HEK293T (cell line): ENCODE measurements around the gene XBP1.

Experiments used
- ARNT ChIP-seq: fragments of 450-650 bp; IDR thresholded peaks from 2 replicates; pipeline ENCODE4 v1.6.1; 2017; ENCODE audit warnings: mild to moderate bottlenecking
- BHLHE40 ChIP-seq: fragments of 450-650 bp; IDR thresholded peaks from 2 replicates; pipeline ENCODE4 v1.6.1; 2016; ENCODE audit warnings: mild to moderate bottlenecking, moderate library complexity, borderline replicate concordance
- CTBP1 ChIP-seq: fragments of 450-650 bp; IDR thresholded peaks from 2 replicates; pipeline ENCODE4 v1.6.1; 2016; ENCODE audit warnings: borderline replicate concordance
- FOXA1 ChIP-seq: fragments of 450-650 bp; IDR thresholded peaks from 2 replicates; pipeline ENCODE4 v1.6.1; 2016; ENCODE audit warnings: mild to moderate bottlenecking
- FOXK2 ChIP-seq: fragments of 450-650 bp; IDR thresholded peaks from 2 replicates; pipeline ENCODE4 v1.6.1; 2016; ENCODE audit warnings: mild to moderate bottlenecking
- FOXM1 ChIP-seq: fragments of 450-650 bp; IDR thresholded peaks from 2 replicates; pipeline ENCODE4 v1.6.1; 2017; ENCODE audit warnings: mild to moderate bottlenecking, borderline replicate concordance
- L3MBTL2 ChIP-seq: fragments of 450-650 bp; conservative IDR thresholded peaks from 2 replicates; pipeline ENCODE4 v1.6.1; 2016; ENCODE audit warnings: mild to moderate bottlenecking
- NFRKB ChIP-seq: fragments of 450-650 bp; IDR thresholded peaks from 2 replicates; pipeline ENCODE4 v1.6.1; 2016; ENCODE audit warnings: mild to moderate bottlenecking, moderate library complexity
- PKNOX1 ChIP-seq: fragments of 450-650 bp; IDR thresholded peaks from 2 replicates; pipeline ENCODE4 v1.6.1; 2016
- SP1 ChIP-seq: fragments of 450-650 bp; IDR thresholded peaks from 2 replicates; pipeline ENCODE4 v1.6.1; 2017
- TARDBP ChIP-seq: fragments of 450-650 bp; IDR thresholded peaks from 2 replicates; pipeline ENCODE4 v1.6.1; 2016

GRCh38 chr22:28798810-28799605 lies 1.4 kb downstream of the XBP1 start:
- TF ChIP-seq FOXM1 = no peak
- no peak for TF ChIP-seq BHLHE40
- no peak for TF ChIP-seq FOXA1
- no peak for TF ChIP-seq TARDBP
- no peak for TF ChIP-seq FOXK2
- TF ChIP-seq ARNT = no peak
- no peak for TF ChIP-seq SP1
- TF ChIP-seq NFRKB = no peak
- peak; percentile 69 for TF ChIP-seq PKNOX1
- TF ChIP-seq CTBP1 = no peak; the same call in 1 of the 2 replicates
- TF ChIP-seq L3MBTL2 = 0 out of 2 replicates have a peak, but pooled peaks have one; percentile 14
